ENCODE measurements around the gene OR2AT4.

DNA sequence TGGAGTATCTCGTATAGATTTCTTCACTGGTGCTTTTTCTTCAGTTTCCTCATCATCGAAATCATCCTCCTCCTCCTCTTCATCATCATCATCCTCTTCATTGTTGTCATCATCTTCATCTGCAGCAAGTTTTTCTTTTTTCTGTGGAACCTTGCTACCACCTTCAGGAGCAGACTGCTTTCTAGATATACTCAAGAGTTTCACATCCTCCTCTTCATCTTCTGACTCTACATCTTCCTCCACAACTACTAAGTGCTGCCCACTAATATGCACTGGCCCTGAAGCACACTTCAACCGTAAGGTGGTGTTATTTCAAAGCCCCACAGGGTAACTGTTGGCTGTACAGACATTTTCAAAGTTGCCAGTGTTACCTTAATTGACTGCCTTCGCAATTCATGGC is 17.1 kb downstream of the OR2AT4 start:
- TF ChIP-seq GATA2 (IDR thresholded peaks at IDR 0.05; ENCODE audit: low read depth, low read length) = no peak
- no peak for TF ChIP-seq GATA3 (IDR thresholded peaks at IDR 0.05; ENCODE audit: low read depth, low read length)

All from SH-SY5Y (cell line).